ENCODE measurements around the gene FHOD3. TPM values are rescaled to one million over a fixed set of nuclear protein-coding genes. Genes with fewer than 3 reads are reported as not detected.

The FHOD3 gene
- polyA plus RNA-seq, 2 of the 4 experiments (the other 2 are of a cell fraction), result 2.5 to 3.6 TPM

DNA sequence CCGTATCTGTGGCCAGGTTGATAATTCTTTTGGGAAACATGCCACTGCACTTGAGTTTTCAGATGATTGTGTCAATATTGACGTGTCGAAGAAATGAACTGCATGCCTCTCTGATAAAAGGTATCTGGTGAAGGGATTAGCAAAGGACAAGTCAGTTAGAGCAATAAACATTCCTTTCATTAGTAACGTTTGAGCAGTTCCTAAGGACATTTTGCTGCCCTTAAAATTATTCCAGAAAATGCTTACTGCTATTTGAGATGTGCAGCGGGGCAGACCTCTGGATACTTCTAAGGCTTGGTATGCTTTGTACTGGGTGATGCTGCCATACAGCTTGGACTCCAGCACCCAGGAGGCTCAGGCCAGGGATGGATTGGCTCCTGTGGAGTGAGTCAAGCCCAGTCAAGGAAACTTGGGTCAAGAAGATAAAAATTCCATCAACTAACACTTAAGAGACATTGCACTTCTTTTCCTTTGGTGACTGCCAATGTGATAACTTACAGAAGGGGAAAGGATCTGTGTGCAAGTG, 166.7 kb downstream of the FHOD3 start:
- ChIA-PET POLR2A (no interaction called here), CTCF (no interaction called here)
- TF ChIP-seq RARB (CRISPR knock-in tag; IDR thresholded peaks at IDR 0.05), result no peak
- no peak for TF ChIP-seq TFCP2L1 (CRISPR knock-in tag; IDR thresholded peaks at IDR 0.05)
- TF ChIP-seq, protein P1, sequence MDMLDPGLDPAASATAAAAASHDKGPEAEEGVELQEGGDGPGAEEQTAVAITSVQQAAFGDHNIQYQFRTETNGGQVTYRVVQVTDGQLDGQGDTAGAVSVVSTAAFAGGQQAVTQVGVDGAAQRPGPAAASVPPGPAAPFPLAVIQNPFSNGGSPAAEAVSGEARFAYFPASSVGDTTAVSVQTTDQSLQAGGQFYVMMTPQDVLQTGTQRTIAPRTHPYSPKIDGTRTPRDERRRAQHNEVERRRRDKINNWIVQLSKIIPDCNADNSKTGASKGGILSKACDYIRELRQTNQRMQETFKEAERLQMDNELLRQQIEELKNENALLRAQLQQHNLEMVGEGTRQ (IDR thresholded peaks at IDR 0.05), result no peak
- TF ChIP-seq ZFP36 (IDR thresholded peaks at IDR 0.05; ENCODE audit: borderline replicate concordance, partially characterized antibody), result no peak
- TF ChIP-seq MYC (IDR thresholded peaks at IDR 0.05; ENCODE audit: borderline replicate concordance, low read length), result no peak
- no peak for TF ChIP-seq NFE2L2 (conservative IDR thresholded peaks at IDR 0.05; ENCODE audit: low read length)
- TF ChIP-seq HDAC2 (IDR thresholded peaks at IDR 0.05), result no peak
- TF ChIP-seq FOSB (CRISPR knock-in tag; IDR thresholded peaks at IDR 0.05), result no peak
- no peak for TF ChIP-seq JUNB (IDR thresholded peaks at IDR 0.05)
- no peak for TF ChIP-seq BHLHE40 (IDR thresholded peaks at IDR 0.05; ENCODE audit: low read depth, low read length)
- WGBS (ENCODE audit: missing lambda C conversion rate), result 47% methylated on average over 5 of the region's 5 CpGs
- DNase-seq (ENCODE audit: low read depth in 1 of 2, low spot score in 1 of 2) (no peak), ATAC-seq (peak in 1 of 2 experiments; percentile 50; a peak in 2 of 6 replicates), FAIRE-seq (no peak)
- H3K4me3 ChIP-seq, result no peak overlapping the region
- H3K27ac ChIP-seq, result no peak overlapping the region
- H3K4me1 ChIP-seq, result no peaks in the 10 kb centered on the region
- H3K9me3 ChIP-seq, result no peaks in the 10 kb centered on the region
- H3K4me2 ChIP-seq, result no peak overlapping the region

DNA sequence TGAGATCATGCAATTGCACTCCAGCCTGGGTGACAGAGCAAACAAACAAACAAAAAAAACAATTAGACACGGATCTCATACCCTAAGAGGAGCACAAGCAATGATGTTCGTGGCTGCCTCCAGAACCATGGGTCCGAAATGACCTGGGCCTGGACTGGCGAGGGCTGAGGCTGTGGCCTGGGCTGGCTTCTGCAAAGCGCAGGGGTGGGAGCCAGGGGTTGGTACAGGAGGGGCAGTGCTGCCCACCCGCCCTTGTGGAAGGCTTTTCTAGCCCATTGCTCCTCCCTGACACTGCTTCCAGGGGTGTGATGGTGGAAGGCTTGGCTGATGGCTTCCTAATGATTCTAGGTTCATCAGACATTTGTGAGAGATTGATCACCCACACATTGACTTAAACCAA, 167.8 kb downstream of the FHOD3 start:
- POLR2A ChIA-PET, result no interaction called here
- WGBS (ENCODE audit: missing lambda C conversion rate), result 61% methylated on average over 6 of the region's 6 CpGs
- CTCF ChIA-PET, result no interaction called here
- Histone ChIP-seq H3K4me2 (no peak overlapping the region), H3K4me1 (no peaks in the 10 kb centered on the region), H3K9me3 (no peaks in the 10 kb centered on the region), H3K27ac (no peak overlapping the region), H3K4me3 (no peak overlapping the region)
- TF ChIP-seq BHLHE40 (IDR thresholded peaks at IDR 0.05; ENCODE audit: low read depth, low read length) (no peak), ZFP36 (IDR thresholded peaks at IDR 0.05; ENCODE audit: borderline replicate concordance, partially characterized antibody) (no peak), SMC3 (IDR thresholded peaks at IDR 0.05) (no peak), RNF2 (IDR thresholded peaks at IDR 0.05; ENCODE audit: borderline replicate concordance, low read depth) (no peak), HEYL (CRISPR knock-in tag; IDR thresholded peaks at IDR 0.05) (no peak), RCOR1 (IDR thresholded peaks at IDR 0.05; ENCODE audit: low read depth, low read length) (no peak), CEBPB (IDR thresholded peaks at IDR 0.05) (no peak), ESRRA (IDR thresholded peaks at IDR 0.05; ENCODE audit: borderline replicate concordance, low read length) (no peak), ZNF302 (CRISPR knock-in tag; IDR thresholded peaks at IDR 0.05) (no peak), FOSL2 (IDR thresholded peaks at IDR 0.05) (no peak), FOSL2 (CRISPR knock-in tag; IDR thresholded peaks at IDR 0.05) (no peak)
- TF ChIP-seq, protein P2, sequence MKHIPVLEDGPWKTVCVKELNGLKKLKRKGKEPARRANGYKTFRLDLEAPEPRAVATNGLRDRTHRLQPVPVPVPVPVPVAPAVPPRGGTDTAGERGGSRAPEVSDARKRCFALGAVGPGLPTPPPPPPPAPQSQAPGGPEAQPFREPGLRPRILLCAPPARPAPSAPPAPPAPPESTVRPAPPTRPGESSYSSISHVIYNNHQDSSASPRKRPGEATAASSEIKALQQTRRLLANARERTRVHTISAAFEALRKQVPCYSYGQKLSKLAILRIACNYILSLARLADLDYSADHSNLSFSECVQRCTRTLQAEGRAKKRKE (CRISPR knock-in tag; IDR thresholded peaks at IDR 0.05; ENCODE audit: low read depth), result no peak
- TF ChIP-seq, protein P3, sequence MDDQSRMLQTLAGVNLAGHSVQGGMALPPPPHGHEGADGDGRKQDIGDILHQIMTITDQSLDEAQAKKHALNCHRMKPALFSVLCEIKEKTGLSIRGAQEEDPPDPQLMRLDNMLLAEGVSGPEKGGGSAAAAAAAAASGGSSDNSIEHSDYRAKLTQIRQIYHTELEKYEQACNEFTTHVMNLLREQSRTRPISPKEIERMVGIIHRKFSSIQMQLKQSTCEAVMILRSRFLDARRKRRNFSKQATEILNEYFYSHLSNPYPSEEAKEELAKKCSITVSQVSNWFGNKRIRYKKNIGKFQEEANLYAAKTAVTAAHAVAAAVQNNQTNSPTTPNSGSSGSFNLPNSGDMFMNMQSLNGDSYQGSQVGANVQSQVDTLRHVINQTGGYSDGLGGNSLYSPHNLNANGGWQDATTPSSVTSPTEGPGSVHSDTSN (IDR thresholded peaks at IDR 0.05), result no peak
- ATAC-seq (no peak), DNase-seq (ENCODE audit: low read depth in 1 of 2, low spot score in 1 of 2) (no peak), FAIRE-seq (no peak)

DNA sequence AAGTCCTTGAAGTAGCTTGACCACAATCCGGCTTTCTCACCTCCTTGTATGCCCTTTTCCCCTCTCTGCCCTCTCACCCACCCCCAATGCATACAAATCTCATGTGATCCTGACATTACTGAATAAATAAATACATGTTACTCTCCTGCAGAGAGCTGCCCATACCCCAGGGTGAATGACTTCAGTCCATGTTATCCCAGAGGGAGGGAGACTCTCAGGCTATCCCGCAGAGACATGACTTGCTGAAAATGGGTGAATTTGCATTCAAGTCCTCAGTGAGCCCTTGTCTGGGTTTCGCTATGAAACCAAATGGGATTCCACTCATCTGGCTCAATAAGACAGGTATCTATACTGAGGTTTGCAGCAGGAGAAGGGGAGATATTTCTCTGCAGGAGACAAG, 168.5 kb downstream of the FHOD3 start:
- TF ChIP-seq, protein P4, sequence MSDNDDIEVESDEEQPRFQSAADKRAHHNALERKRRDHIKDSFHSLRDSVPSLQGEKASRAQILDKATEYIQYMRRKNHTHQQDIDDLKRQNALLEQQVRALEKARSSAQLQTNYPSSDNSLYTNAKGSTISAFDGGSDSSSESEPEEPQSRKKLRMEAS (IDR thresholded peaks at IDR 0.05), result no peak
- TF ChIP-seq KDM1A (IDR thresholded peaks at IDR 0.05; ENCODE audit: low read depth) (no peak), NPAS2 (CRISPR knock-in tag; IDR thresholded peaks at IDR 0.05; ENCODE audit: borderline replicate concordance) (no peak), RFX5 (IDR thresholded peaks at IDR 0.05) (no peak), POLR2A (IDR thresholded peaks at IDR 0.05; ENCODE audit: low read length) (no peak)
- Histone ChIP-seq H3K9me3 (no peaks in the 10 kb centered on the region), H3K4me3 (no peak overlapping the region), H3K4me1 (no peaks in the 10 kb centered on the region), H3K27ac (no peak overlapping the region), H3K4me2 (no peak overlapping the region)
- ATAC-seq (no peak), FAIRE-seq (no peak), DNase-seq (ENCODE audit: low read depth in 1 of 2, low spot score in 1 of 2) (no peak)
- ChIA-PET CTCF (no interaction called here), POLR2A (no interaction called here)
- 77% methylated on average over 2 of the region's 3 CpGs for WGBS (ENCODE audit: missing lambda C conversion rate)
